Subcutaneous adipose tissue (tissue), 4 donors: ENCODE results near the gene CERS1. TPM values are rescaled to one million over a fixed set of nuclear protein-coding genes. Genes with fewer than 3 reads are reported as not detected.

Experiments
- total RNA-seq, 4 donors: library from RNA; depleted of rRNA; stranded (reverse); fragments of >200 nt; gene quantifications; one replicate each; pipeline ENCODE4 v1.1.0, GENCODE V29; 2016
- TF ChIP-seq, protein P1 (sequence below): fragments of 450-650 bp; IDR thresholded peaks from one replicate; pipeline ENCODE4 v1.5.1; 2016; ENCODE audit warnings: low read depth, mild to moderate bottlenecking, control low read depth, antibody characterized with exemption, moderate library complexity

The CERS1 gene
- total RNA-seq, 4 donors from 2014 or later = not detected

DNA sequence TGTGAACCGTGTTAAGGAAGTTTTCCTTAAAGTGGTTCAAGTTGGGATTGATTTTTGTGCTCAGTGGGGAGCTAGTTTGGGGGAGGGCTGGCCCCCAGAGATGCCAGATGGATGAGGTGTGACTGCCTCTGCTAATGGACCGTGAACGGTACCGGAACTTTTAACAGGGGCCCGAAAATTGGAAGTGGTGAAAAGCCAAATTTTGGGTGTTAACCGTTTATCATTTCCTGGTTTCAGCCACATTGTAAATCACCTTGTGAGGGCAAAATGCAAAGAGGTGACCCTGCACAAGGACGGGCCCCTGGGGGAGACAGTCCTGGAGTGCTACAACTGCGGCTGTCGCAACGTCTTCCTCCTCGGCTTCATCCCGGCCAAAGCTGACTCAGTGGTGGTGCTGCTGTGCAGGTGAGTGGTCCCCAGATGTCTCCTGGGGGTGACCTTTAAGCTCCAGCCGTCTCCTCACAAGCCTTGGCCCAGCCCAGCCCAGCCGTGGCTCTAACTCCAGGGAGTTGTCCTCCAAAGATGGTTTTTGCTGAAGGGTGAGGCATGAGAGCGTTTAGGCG, 46.0 kb downstream of the CERS1 start:
- TF ChIP-seq, protein P1, sequence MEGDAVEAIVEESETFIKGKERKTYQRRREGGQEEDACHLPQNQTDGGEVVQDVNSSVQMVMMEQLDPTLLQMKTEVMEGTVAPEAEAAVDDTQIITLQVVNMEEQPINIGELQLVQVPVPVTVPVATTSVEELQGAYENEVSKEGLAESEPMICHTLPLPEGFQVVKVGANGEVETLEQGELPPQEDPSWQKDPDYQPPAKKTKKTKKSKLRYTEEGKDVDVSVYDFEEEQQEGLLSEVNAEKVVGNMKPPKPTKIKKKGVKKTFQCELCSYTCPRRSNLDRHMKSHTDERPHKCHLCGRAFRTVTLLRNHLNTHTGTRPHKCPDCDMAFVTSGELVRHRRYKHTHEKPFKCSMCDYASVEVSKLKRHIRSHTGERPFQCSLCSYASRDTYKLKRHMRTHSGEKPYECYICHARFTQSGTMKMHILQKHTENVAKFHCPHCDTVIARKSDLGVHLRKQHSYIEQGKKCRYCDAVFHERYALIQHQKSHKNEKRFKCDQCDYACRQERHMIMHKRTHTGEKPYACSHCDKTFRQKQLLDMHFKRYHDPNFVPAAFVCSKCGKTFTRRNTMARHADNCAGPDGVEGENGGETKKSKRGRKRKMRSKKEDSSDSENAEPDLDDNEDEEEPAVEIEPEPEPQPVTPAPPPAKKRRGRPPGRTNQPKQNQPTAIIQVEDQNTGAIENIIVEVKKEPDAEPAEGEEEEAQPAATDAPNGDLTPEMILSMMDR = no peak

GRCh38 chr19:18848878-18849661, 46.9 kb downstream of the CERS1 start:
- TF ChIP-seq, protein P1 = no peak

DNA sequence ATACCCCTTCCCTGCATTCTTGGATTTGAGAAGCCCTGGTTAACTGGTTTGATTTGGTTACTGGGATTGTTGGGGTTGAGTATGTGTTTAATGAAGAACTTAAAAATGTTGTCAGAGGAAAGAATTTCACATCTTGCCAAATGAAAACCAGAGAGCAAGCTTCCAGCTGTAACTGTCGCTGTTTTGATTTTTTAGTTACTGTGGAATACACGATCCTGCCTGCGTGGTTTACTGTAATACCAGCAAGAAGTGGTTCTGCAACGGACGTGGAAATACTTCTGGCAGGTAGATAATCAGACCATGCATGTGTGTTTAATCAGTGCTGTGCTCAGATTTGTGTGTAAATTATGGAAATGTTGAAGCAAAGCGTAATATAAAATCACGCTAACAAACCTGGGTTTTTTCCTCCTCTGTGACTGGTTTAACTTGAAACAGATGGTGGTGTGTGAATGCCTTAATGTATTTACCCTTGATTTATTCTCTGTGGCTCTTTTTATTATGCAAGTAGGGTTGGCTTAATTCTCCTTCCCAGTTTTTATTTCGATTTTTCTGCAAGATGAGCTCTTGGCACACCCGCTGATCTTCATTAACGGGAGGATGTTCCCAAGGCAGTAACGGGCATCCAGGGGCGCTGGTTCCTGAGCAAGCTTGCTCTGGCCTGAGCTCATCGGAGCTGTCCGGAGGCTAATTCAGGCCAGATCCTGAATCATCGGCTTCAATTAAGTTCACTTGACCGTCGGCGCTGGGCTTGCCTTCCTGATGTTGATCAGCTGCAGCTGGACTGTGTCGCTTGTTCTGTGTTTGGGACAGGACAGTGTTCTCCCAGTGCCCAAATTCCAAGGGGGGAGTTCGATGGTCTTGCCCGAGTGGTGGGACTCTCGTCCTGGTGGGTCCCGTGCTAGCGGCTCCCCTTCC, 48.2 kb downstream of the CERS1 start:
- TF ChIP-seq, protein P1 = no peak

- TF ChIP-seq, protein P1 = no peak
Observed at GRCh38 chr19:18846862-18847548, 49.0 kb downstream of the CERS1 start.

DNA sequence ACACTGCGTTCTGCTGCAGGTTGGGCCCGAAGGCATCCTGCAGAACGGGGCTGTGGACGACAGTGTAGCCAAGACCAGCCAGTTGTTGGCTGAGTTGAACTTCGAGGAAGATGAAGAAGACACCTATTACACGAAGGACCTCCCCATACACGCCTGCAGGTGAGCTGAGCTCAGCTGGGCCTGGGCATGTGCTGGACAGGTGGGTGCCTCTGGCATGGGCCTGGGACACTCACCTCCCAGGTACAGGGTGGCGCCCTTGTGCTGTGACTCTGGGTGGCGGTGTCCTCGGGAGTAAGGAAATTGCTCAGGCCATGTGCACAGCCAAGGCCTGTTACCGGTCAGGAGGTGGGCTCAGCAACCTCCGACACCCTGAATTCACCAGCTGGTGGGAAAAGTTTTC, 50.0 kb downstream of the CERS1 start:
- TF ChIP-seq, protein P1 = no peak

- TF ChIP-seq, protein P1 = no peak
Observed at GRCh38 chr19:18844806-18845329, 51.1 kb downstream of the CERS1 start.
